ENCODE data around the gene TKFC. TPM values are rescaled to one million over a fixed set of nuclear protein-coding genes. Genes with fewer than 3 reads are reported as not detected.

The TKFC gene
- total and polyA plus RNA-seq, 9 of the 15 experiments (the other 6 are each of a cell fraction or from before 2014, with no cell fraction given): 2.0 to 61.7 (median 28.5) TPM

GRCh38 chr11:61332797-61333549 lies at the start of gene TKFC, which contains the start of gene DDB1 (continued):
- no peak for TF ChIP-seq ZNF282 (CRISPR knock-in tag; IDR thresholded peaks at IDR 0.05)
- TF ChIP-seq, protein P1, sequence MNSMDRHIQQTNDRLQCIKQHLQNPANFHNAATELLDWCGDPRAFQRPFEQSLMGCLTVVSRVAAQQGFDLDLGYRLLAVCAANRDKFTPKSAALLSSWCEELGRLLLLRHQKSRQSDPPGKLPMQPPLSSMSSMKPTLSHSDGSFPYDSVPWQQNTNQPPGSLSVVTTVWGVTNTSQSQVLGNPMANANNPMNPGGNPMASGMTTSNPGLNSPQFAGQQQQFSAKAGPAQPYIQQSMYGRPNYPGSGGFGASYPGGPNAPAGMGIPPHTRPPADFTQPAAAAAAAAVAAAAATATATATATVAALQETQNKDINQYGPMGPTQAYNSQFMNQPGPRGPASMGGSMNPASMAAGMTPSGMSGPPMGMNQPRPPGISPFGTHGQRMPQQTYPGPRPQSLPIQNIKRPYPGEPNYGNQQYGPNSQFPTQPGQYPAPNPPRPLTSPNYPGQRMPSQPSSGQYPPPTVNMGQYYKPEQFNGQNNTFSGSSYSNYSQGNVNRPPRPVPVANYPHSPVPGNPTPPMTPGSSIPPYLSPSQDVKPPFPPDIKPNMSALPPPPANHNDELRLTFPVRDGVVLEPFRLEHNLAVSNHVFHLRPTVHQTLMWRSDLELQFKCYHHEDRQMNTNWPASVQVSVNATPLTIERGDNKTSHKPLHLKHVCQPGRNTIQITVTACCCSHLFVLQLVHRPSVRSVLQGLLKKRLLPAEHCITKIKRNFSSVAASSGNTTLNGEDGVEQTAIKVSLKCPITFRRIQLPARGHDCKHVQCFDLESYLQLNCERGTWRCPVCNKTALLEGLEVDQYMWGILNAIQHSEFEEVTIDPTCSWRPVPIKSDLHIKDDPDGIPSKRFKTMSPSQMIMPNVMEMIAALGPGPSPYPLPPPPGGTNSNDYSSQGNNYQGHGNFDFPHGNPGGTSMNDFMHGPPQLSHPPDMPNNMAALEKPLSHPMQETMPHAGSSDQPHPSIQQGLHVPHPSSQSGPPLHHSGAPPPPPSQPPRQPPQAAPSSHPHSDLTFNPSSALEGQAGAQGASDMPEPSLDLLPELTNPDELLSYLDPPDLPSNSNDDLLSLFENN (IDR thresholded peaks at IDR 0.05; ENCODE audit: low read depth in 2 of 2, low read length in 2 of 2): 0 out of 4 replicates have a peak, but pooled peaks of 1 of the 2 experiments have one; percentile 28
- no peak for TF ChIP-seq ZNF41 (CRISPR knock-in tag; conservative IDR thresholded peaks at IDR 0.05)
- no peak for TF ChIP-seq ZNF311 (CRISPR knock-in tag; IDR thresholded peaks at IDR 0.05)
- no peak for TF ChIP-seq RAD51 (IDR thresholded peaks at IDR 0.05; ENCODE audit: borderline replicate concordance, low read depth)
- TF ChIP-seq STAT5A (IDR thresholded peaks at IDR 0.05; ENCODE audit: borderline replicate concordance, low read length): no peak
- no peak for TF ChIP-seq ZNF778 (CRISPR knock-in tag; IDR thresholded peaks at IDR 0.05)
- no peak for TF ChIP-seq ZNF212 (CRISPR knock-in tag; IDR thresholded peaks at IDR 0.05)
- no peak for TF ChIP-seq ZNF507 (tag; conservative IDR thresholded peaks at IDR 0.05)
- TF ChIP-seq SETDB1 (IDR thresholded peaks at IDR 0.05; ENCODE audit: low read length): peak; percentile 32
- no peak for TF ChIP-seq MAFF (IDR thresholded peaks at IDR 0.05; ENCODE audit: low read length)
- no peak; the same call in 1 of the 2 replicates for TF ChIP-seq ZNF589 (CRISPR knock-in tag; IDR thresholded peaks at IDR 0.05; ENCODE audit: low read depth)
- no peak for TF ChIP-seq IRF2 (CRISPR knock-in tag; IDR thresholded peaks at IDR 0.05)
- no peak for TF ChIP-seq ATF2 (CRISPR knock-in tag; IDR thresholded peaks at IDR 0.05)
- TF ChIP-seq NR0B1 (IDR thresholded peaks at IDR 0.05; ENCODE audit: partially characterized antibody): no peak
- peak; percentile 50 for TF ChIP-seq PML (IDR thresholded peaks at IDR 0.05; ENCODE audit: low read length)
- peak in 1 of 2 experiments; percentile 15; a peak in 1 of 3 replicates for TF ChIP-seq CBX3 (IDR thresholded peaks at IDR 0.05; ENCODE audit: borderline replicate concordance in 1 of 2, low read length in 2 of 2)
- TF ChIP-seq JUN (IDR thresholded peaks at IDR 0.05; ENCODE audit: borderline replicate concordance, low read depth, low read length): peak; percentile 15; the same call in 1 of the 2 replicates
- TF ChIP-seq JUN (CRISPR knock-in tag; IDR thresholded peaks at IDR 0.05; ENCODE audit: borderline replicate concordance): no peak
- 0 out of 2 replicates have a peak, but pooled peaks have one; percentile 53 for TF ChIP-seq NR1H2 (CRISPR knock-in tag; IDR thresholded peaks at IDR 0.05)

All from K562 (cell line).